Stomach smooth muscle (tissue), 2 donors: Measurements from ENCODE around the gene SLC25A42.
"Not testable (repeated sequence)": the region's sequence is repeated elsewhere in the genome, so short reads cannot be mapped to it uniquely, and the experiment has no call there.

ENCODE experiments used
- H3K27ac ChIP-seq: one replicate; pipeline ENCODE4 v1.7.0; 2013; ENCODE audit warnings: mild to moderate bottlenecking, low read length, inconsistent platforms
- H3K27me3 ChIP-seq, 2 donors: one replicate each; pipeline ENCODE4 v1.7.0; 2013; ENCODE audit warnings: low read length in 2 of 2; ENCODE audit not compliant: insufficient read depth in 2 of 2, control insufficient read depth in 1 of 2
- H3K36me3 ChIP-seq, 2 donors: one replicate each; pipeline ENCODE4 v1.7.0; 2013; ENCODE audit warnings: low read length in 2 of 2; ENCODE audit not compliant: control insufficient read depth in 2 of 2, insufficient read depth in 2 of 2
- H3K4me1 ChIP-seq: one replicate; pipeline ENCODE4 v1.7.0; 2013; ENCODE audit warnings: low read length; ENCODE audit not compliant: control insufficient read depth, insufficient read depth
- H3K4me3 ChIP-seq, 2 donors: one replicate each; pipeline ENCODE4 v1.7.0; 2013; ENCODE audit warnings: low read length in 2 of 2
- H3K9ac ChIP-seq, 2 donors: one replicate each; pipeline ENCODE4 v1.7.0; 2013; ENCODE audit warnings: low read length in 2 of 2, mild to moderate bottlenecking in 1 of 2
- H3K9me3 ChIP-seq, 2 donors: one replicate each; pipeline ENCODE4 v1.7.0; 2013; ENCODE audit warnings: low read length in 2 of 2; ENCODE audit not compliant: control insufficient read depth in 2 of 2
- donor health status: healthy.
- donor health status: Pancreatic carcinoma.

SLC25A42 gene

GRCh38 chr19:19135713-19136112, 71.9 kb downstream of the SLC25A42 start:
- Histone ChIP-seq H3K9me3 (peaks cover 0 to 11% of the 10 kb centered on the region in 2 donors), H3K4me1 (peaks cover 17% of the 10 kb centered on the region)
- not testable (repeated sequence) for H3K27ac ChIP-seq, H3K9ac ChIP-seq, H3K4me3 ChIP-seq, H3K27me3 ChIP-seq, H3K36me3 ChIP-seq

- peaks cover 17% of the 10 kb centered on the region for H3K4me1 ChIP-seq
- peaks cover 0 to 1% of the 10 kb centered on the region in 2 donors for H3K9me3 ChIP-seq
- H3K9ac ChIP-seq = peak overlapping the region; percentile 98 to 99
- H3K27me3 ChIP-seq = no peaks in the 10 kb centered on the region
- H3K4me3 ChIP-seq = peak overlapping the region; percentile 99
- peak overlapping the region; percentile 37 for H3K27ac ChIP-seq
- H3K36me3 ChIP-seq = no peaks in the 10 kb centered on the region
Observed at GRCh38 chr19:19137556-19138108, 73.8 kb downstream of the SLC25A42 start.

GRCh38 chr19:19138109-19138981, 74.6 kb downstream of the SLC25A42 start, which contains the start of gene TMEM161A:
TSS of gene TMEM161A (minus strand) at chr19:19138478. CDS start at chr19:19138428, 50 bp downstream.
- Histone ChIP-seq H3K4me1 (peaks cover 17% of the 10 kb centered on the region), H3K4me3 (peak within 1 kb of the TSS; percentile 99), H3K9me3 (no peaks in the 10 kb centered on the region), H3K9ac (peak within 1 kb of the TSS; percentile 98 to 99), H3K27ac (peak within 1 kb of the TSS; percentile 37), H3K36me3 (no peaks in the 10 kb centered on the region), H3K27me3 (no peaks in the 10 kb centered on the region)

- Histone ChIP-seq H3K4me3 (no peak overlapping the region), H3K9ac (no peak overlapping the region), H3K27me3 (no peaks in the 10 kb centered on the region), H3K4me1 (peaks cover 13% of the 10 kb centered on the region), H3K27ac (no peak overlapping the region), H3K36me3 (no peaks in the 10 kb centered on the region), H3K9me3 (no peaks in the 10 kb centered on the region)
Observed at GRCh38 chr19:19139876-19140229, 76.1 kb downstream of the SLC25A42 start.

GRCh38 chr19:19140476-19140875, 76.7 kb downstream of the SLC25A42 start:
- Histone ChIP-seq H3K4me3 (no peak overlapping the region), H3K36me3 (no peaks in the 10 kb centered on the region), H3K9ac (no peak overlapping the region)

GRCh38 chr19:19142347-19142746, 78.6 kb downstream of the SLC25A42 start:
- no peaks in the 10 kb centered on the region for H3K27me3 ChIP-seq
- H3K4me1 ChIP-seq = peaks cover 14% of the 10 kb centered on the region
- H3K4me3 ChIP-seq = no peak overlapping the region
- no peaks in the 10 kb centered on the region for H3K36me3 ChIP-seq
- H3K27ac ChIP-seq = no peak overlapping the region
- H3K9me3 ChIP-seq = no peaks in the 10 kb centered on the region
- no peak overlapping the region for H3K9ac ChIP-seq

More at GRCh38 chr19:19140476-19140875, 76.7 kb downstream of the SLC25A42 start:
- peaks cover 12% of the 10 kb centered on the region for H3K4me1 ChIP-seq
- H3K9me3 ChIP-seq = no peaks in the 10 kb centered on the region
- H3K27me3 ChIP-seq = no peaks in the 10 kb centered on the region
- H3K27ac ChIP-seq = no peak overlapping the region

GRCh38 chr19:19145281-19145680, 81.5 kb downstream of the SLC25A42 start:
- Histone ChIP-seq H3K27ac (no peak overlapping the region), H3K9me3 (no peaks in the 10 kb centered on the region), H3K4me3 (no peak overlapping the region), H3K27me3 (no peaks in the 10 kb centered on the region), H3K9ac (no peak overlapping the region), H3K36me3 (peaks cover 5 to 7% of the 10 kb centered on the region in 2 donors), H3K4me1 (peaks cover 6% of the 10 kb centered on the region)

GRCh38 chr19:19145684-19146608, 82.2 kb downstream of the SLC25A42 start:
- Histone ChIP-seq H3K4me3 (peak overlapping the region in 1 of 2 donors; percentile 57), H3K9me3 (no peaks in the 10 kb centered on the region), H3K9ac (no peak overlapping the region), H3K4me1 (peaks cover 6% of the 10 kb centered on the region), H3K27me3 (no peaks in the 10 kb centered on the region), H3K36me3 (peaks cover 5 to 10% of the 10 kb centered on the region in 2 donors), H3K27ac (no peak overlapping the region)

- Histone ChIP-seq H3K4me3 (no peak overlapping the region), H3K9me3 (no peaks in the 10 kb centered on the region), H3K27ac (no peak overlapping the region), H3K27me3 (no peaks in the 10 kb centered on the region), H3K4me1 (peaks cover 6% of the 10 kb centered on the region), H3K9ac (no peak overlapping the region), H3K36me3 (peaks cover 5 to 10% of the 10 kb centered on the region in 2 donors)
Observed at GRCh38 chr19:19146865-19147264, 83.1 kb downstream of the SLC25A42 start.

GRCh38 chr19:19147344-19147743, 83.5 kb downstream of the SLC25A42 start:
- Histone ChIP-seq H3K36me3 (peaks cover 5 to 10% of the 10 kb centered on the region in 2 donors), H3K9ac (no peak overlapping the region), H3K27me3 (no peaks in the 10 kb centered on the region), H3K27ac (no peak overlapping the region), H3K9me3 (no peaks in the 10 kb centered on the region), H3K4me1 (peaks cover 6% of the 10 kb centered on the region), H3K4me3 (no peak overlapping the region)
